HEK293 (cell line): Measurements from ENCODE around the gene FMN1.

Experiments used
- ATF2 ChIP-seq: fragments of 450-650 bp; formaldehyde crosslinking; IDR thresholded peaks from 2 replicates; pipeline ENCODE4 v1.5.1; 2016; ENCODE audit warnings: missing biosample characterization, missing genetic modification characterization, low read depth
- FEZF1 ChIP-seq: fragments of 450-650 bp; formaldehyde crosslinking; IDR thresholded peaks from 2 replicates; pipeline ENCODE4 v1.5.1; 2016; ENCODE audit warnings: missing biosample characterization, missing genetic modification characterization
- GLIS1 ChIP-seq: fragments of 450-650 bp; formaldehyde crosslinking; IDR thresholded peaks from 2 replicates; pipeline ENCODE4 v1.5.1; 2016; ENCODE audit warnings: missing biosample characterization, missing genetic modification characterization
- GLIS2 ChIP-seq: fragments of 450-650 bp; formaldehyde crosslinking; IDR thresholded peaks from 2 replicates; pipeline ENCODE4 v1.5.1; 2016; ENCODE audit warnings: missing biosample characterization, missing genetic modification characterization
- HIC1 ChIP-seq: fragments of 450-650 bp; formaldehyde crosslinking; IDR thresholded peaks from 2 replicates; pipeline ENCODE4 v1.5.1; 2016; ENCODE audit warnings: missing biosample characterization, missing genetic modification characterization
- KLF1 ChIP-seq: fragments of 450-650 bp; formaldehyde crosslinking; IDR thresholded peaks from 2 replicates; pipeline ENCODE4 v1.5.1; 2016; ENCODE audit warnings: missing biosample characterization, missing genetic modification characterization
- KLF7 ChIP-seq: fragments of 450-650 bp; formaldehyde crosslinking; IDR thresholded peaks from 2 replicates; pipeline ENCODE4 v1.5.1; 2016; ENCODE audit warnings: missing biosample characterization, missing genetic modification characterization, borderline replicate concordance
- SCRT1 ChIP-seq: fragments of 450-650 bp; formaldehyde crosslinking; IDR thresholded peaks from 2 replicates; pipeline ENCODE4 v1.5.1; 2016; ENCODE audit warnings: missing biosample characterization, missing genetic modification characterization, borderline replicate concordance
- SP2 ChIP-seq: fragments of 450-650 bp; formaldehyde crosslinking; IDR thresholded peaks from 2 replicates; pipeline ENCODE4 v1.5.1; 2016; ENCODE audit warnings: missing biosample characterization, missing genetic modification characterization
- SP3 ChIP-seq: fragments of 450-650 bp; formaldehyde crosslinking; IDR thresholded peaks from 2 replicates; pipeline ENCODE4 v1.5.1; 2016; ENCODE audit warnings: missing biosample characterization, missing genetic modification characterization
- TRIM28 ChIP-seq: IDR thresholded peaks from 2 replicates; pipeline ENCODE4 v1.6.1; 2011; ENCODE audit warnings: low read length, control low read depth, borderline replicate concordance
- WT1 ChIP-seq: fragments of 450-650 bp; formaldehyde crosslinking; IDR thresholded peaks from 2 replicates; pipeline ENCODE4 v1.5.1; 2016; ENCODE audit warnings: missing biosample characterization, missing genetic modification characterization
- ZBTB20 ChIP-seq: fragments of 450-650 bp; formaldehyde crosslinking; IDR thresholded peaks from 2 replicates; pipeline ENCODE4 v1.5.1; 2016; ENCODE audit warnings: missing biosample characterization, missing genetic modification characterization
- ZBTB26 ChIP-seq: fragments of 450-650 bp; formaldehyde crosslinking; optimal IDR thresholded peaks from 2 replicates; pipeline ENCODE3; 2016; ENCODE audit warnings: missing biosample characterization, mild to moderate bottlenecking, missing genetic modification characterization
- ZBTB48 ChIP-seq: fragments of 450-650 bp; formaldehyde crosslinking; IDR thresholded peaks from 2 replicates; pipeline ENCODE4 v1.5.1; 2016; ENCODE audit warnings: missing biosample characterization, missing genetic modification characterization
- ZFHX2 ChIP-seq: fragments of 450-650 bp; formaldehyde crosslinking; conservative IDR thresholded peaks from 2 replicates; pipeline ENCODE4 v1.5.1; 2016; ENCODE audit warnings: missing biosample characterization, missing genetic modification characterization
- ZFP69B ChIP-seq: fragments of 450-650 bp; formaldehyde crosslinking; IDR thresholded peaks from 2 replicates; pipeline ENCODE4 v1.5.1; 2016; ENCODE audit warnings: missing biosample characterization, missing genetic modification characterization
- ZNF112 ChIP-seq: fragments of 450-650 bp; formaldehyde crosslinking; IDR thresholded peaks from 2 replicates; pipeline ENCODE4 v1.5.0; 2017; ENCODE audit warnings: missing biosample characterization, missing genetic modification characterization
- ZNF121 ChIP-seq: fragments of 450-650 bp; formaldehyde crosslinking; IDR thresholded peaks from 2 replicates; pipeline ENCODE4 v1.5.1; 2016; ENCODE audit warnings: missing biosample characterization, missing genetic modification characterization
- ZNF132 ChIP-seq: fragments of 450-650 bp; formaldehyde crosslinking; IDR thresholded peaks from 2 replicates; pipeline ENCODE4 v1.5.1; 2017; ENCODE audit warnings: missing biosample characterization, missing genetic modification characterization, borderline replicate concordance
- ZNF2 ChIP-seq: fragments of 450-650 bp; formaldehyde crosslinking; IDR thresholded peaks from 2 replicates; pipeline ENCODE4 v1.5.1; 2016; ENCODE audit warnings: missing biosample characterization, missing genetic modification characterization
- ZNF239 ChIP-seq: fragments of 450-650 bp; formaldehyde crosslinking; IDR thresholded peaks from 2 replicates; pipeline ENCODE4 v1.5.1; 2016; ENCODE audit warnings: missing biosample characterization, missing genetic modification characterization
- ZNF350 ChIP-seq: fragments of 450-650 bp; formaldehyde crosslinking; IDR thresholded peaks from 2 replicates; pipeline ENCODE4 v1.5.0; 2017; ENCODE audit warnings: missing biosample characterization, mild to moderate bottlenecking, missing genetic modification characterization
- ZNF354C ChIP-seq: fragments of 450-650 bp; formaldehyde crosslinking; IDR thresholded peaks from 2 replicates; pipeline ENCODE4 v1.5.1; 2016; ENCODE audit warnings: missing biosample characterization, missing genetic modification characterization, low read depth, borderline replicate concordance
- ZNF433 ChIP-seq: fragments of 450-650 bp; formaldehyde crosslinking; IDR thresholded peaks from 2 replicates; pipeline ENCODE4 v1.5.1; 2016; ENCODE audit warnings: missing biosample characterization, missing genetic modification characterization, low read depth
- ZNF529 ChIP-seq: fragments of 450-650 bp; formaldehyde crosslinking; IDR thresholded peaks from 2 replicates; pipeline ENCODE4 v1.5.1; 2017; ENCODE audit warnings: missing genetic modification characterization, missing biosample characterization; ENCODE audit not compliant: insufficient replicate concordance
- ZNF585B ChIP-seq: fragments of 450-650 bp; formaldehyde crosslinking; IDR thresholded peaks from 2 replicates; pipeline ENCODE4 v1.5.1; 2016; ENCODE audit warnings: missing biosample characterization, missing genetic modification characterization
- ZNF600 ChIP-seq: fragments of 450-650 bp; formaldehyde crosslinking; IDR thresholded peaks from 2 replicates; pipeline ENCODE4 v1.5.1; 2016; ENCODE audit warnings: missing biosample characterization, missing genetic modification characterization
- ZNF626 ChIP-seq: fragments of 450-650 bp; sonication (Bioruptor Pico); formaldehyde crosslinking; IDR thresholded peaks from 2 replicates; pipeline ENCODE4 v1.5.1; 2018; ENCODE audit warnings: missing biosample characterization, missing genetic modification characterization, inconsistent platforms
- ZNF645 ChIP-seq: fragments of 450-650 bp; formaldehyde crosslinking; IDR thresholded peaks from 2 replicates; pipeline ENCODE4; 2016; ENCODE audit warnings: missing biosample characterization, missing genetic modification characterization
- ZNF707 ChIP-seq: fragments of 450-650 bp; formaldehyde crosslinking; IDR thresholded peaks from 2 replicates; pipeline ENCODE4 v1.5.1; 2016; ENCODE audit warnings: missing biosample characterization, missing genetic modification characterization
- ZNF776 ChIP-seq: fragments of 450-650 bp; formaldehyde crosslinking; IDR thresholded peaks from 2 replicates; pipeline ENCODE4 v1.5.0; 2017; ENCODE audit warnings: missing biosample characterization, missing genetic modification characterization, borderline replicate concordance
- ZNF777 ChIP-seq: fragments of 450-650 bp; formaldehyde crosslinking; IDR thresholded peaks from 2 replicates; pipeline ENCODE4 v1.5.1; 2017; ENCODE audit warnings: missing biosample characterization, missing genetic modification characterization, borderline replicate concordance
- ZNF837 ChIP-seq: fragments of 450-650 bp; formaldehyde crosslinking; IDR thresholded peaks from 2 replicates; pipeline ENCODE4 v1.5.1; 2016; ENCODE audit warnings: missing biosample characterization, missing genetic modification characterization
- ZSCAN30 ChIP-seq: fragments of 450-650 bp; IDR thresholded peaks from 2 replicates; pipeline ENCODE4 v1.5.1; 2018; ENCODE audit warnings: missing biosample characterization, mild to moderate bottlenecking, missing genetic modification characterization, moderate library complexity
- ZXDB ChIP-seq: fragments of 450-650 bp; formaldehyde crosslinking; IDR thresholded peaks from 2 replicates; pipeline ENCODE4 v1.5.1; 2016; ENCODE audit warnings: missing biosample characterization, missing genetic modification characterization

Gene FMN1

GRCh38 chr15:32730677-32731654, 463.5 kb downstream of the FMN1 start (continued):
- peak; percentile 53; the same call in 1 of the 2 replicates for TF ChIP-seq ZSCAN30
- no peak for TF ChIP-seq ZNF626 (tag by site-specific recombination)
- peak; percentile 48; the same call in 1 of the 2 replicates for TF ChIP-seq KLF1
- no peak for TF ChIP-seq ZFP69B
- TF ChIP-seq ZNF350 (tag by site-specific recombination), result no peak
- no peak for TF ChIP-seq ZFHX2 (tag by site-specific recombination)
- no peak for TF ChIP-seq FEZF1 (tag by site-specific recombination)
- TF ChIP-seq ZNF585B, result no peak
- no peak for TF ChIP-seq SCRT1 (tag by site-specific recombination)
- TF ChIP-seq ZNF645 (tag by site-specific recombination), result no peak
- no peak for TF ChIP-seq KLF7
- no peak for TF ChIP-seq GLIS1 (tag by site-specific recombination)
- TF ChIP-seq HIC1 (tag by site-specific recombination), result no peak
- TF ChIP-seq ZNF837 (tag by site-specific recombination), result no peak
- TF ChIP-seq ATF2 (tag by site-specific recombination), result no peak
- no peak for TF ChIP-seq ZNF132 (tag by site-specific recombination)
- TF ChIP-seq ZNF707, result no peak
- TF ChIP-seq ZNF529 (tag by site-specific recombination), result no peak
- TF ChIP-seq ZBTB48 (tag by site-specific recombination), result no peak
- no peak for TF ChIP-seq ZNF121 (tag by site-specific recombination)
- no peak for TF ChIP-seq ZNF433 (tag by site-specific recombination)
- no peak for TF ChIP-seq TRIM28
- TF ChIP-seq ZNF239 (tag by site-specific recombination), result no peak
- TF ChIP-seq ZBTB20 (tag by site-specific recombination), result no peak
- TF ChIP-seq GLIS2 (tag by site-specific recombination), result no peak
- peak; percentile 84 for TF ChIP-seq ZNF600
- TF ChIP-seq ZNF2 (tag by site-specific recombination), result no peak
- no peak for TF ChIP-seq ZXDB (tag by site-specific recombination)
- TF ChIP-seq ZBTB26 (tag by site-specific recombination), result peak; percentile 9
- no peak for TF ChIP-seq ZNF354C (tag by site-specific recombination)
- TF ChIP-seq SP3 (tag by site-specific recombination), result peak; percentile 60
- TF ChIP-seq ZNF777 (tag by site-specific recombination), result no peak
- TF ChIP-seq SP2 (tag by site-specific recombination), result peak; percentile 16; the same call in 1 of the 2 replicates
- no peak for TF ChIP-seq ZNF776
- no peak for TF ChIP-seq WT1 (tag by site-specific recombination)
- no peak for TF ChIP-seq ZNF112 (tag by site-specific recombination)
